Measurements from ENCODE around the gene CTSA. TPM values are rescaled to one million over a fixed set of nuclear protein-coding genes. Genes with fewer than 3 reads are reported as not detected.

The CTSA gene
- total RNA-seq, 1 experiment from 2014 or later: 109 TPM

DNA sequence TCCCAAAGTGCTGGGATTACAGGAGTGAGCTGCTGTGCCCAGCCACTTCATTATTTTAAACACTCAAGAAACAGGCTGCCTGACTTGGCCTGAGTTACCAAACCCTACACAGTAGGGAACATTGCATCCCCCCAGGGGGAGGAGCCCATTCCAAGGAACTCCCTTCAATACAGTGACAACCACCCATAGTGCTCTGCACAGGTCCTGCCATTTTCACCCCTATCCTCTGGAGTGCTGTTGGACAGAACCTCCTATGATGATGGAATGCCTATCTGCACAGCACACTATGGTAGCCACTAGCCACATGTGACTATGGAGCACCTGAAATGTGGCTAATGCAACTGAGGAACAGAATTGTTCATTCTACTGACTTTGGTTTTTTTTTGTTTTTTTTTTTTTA is 45.7 kb upstream of the CTSA start:
- BruUV-seq (replicated peaks): no TSS peak
- Histone ChIP-seq H3K4me3 (replicated peaks in 1 of 2; ENCODE audit: low read depth in 1 of 2, low read length in 2 of 2) (no peak overlapping the region), H3K9me3 (ENCODE audit: control insufficient read depth in 1 of 2, insufficient read depth in 1 of 2, low read depth in 1 of 2, low read length in 2 of 2) (no peaks in the 10 kb centered on the region), H3K9ac (ENCODE audit: low read length) (no peak overlapping the region), H4K20me1 (ENCODE audit: insufficient read depth) (no peaks in the 10 kb centered on the region), H3K27me3 (ENCODE audit: insufficient read depth, low read length) (no peaks in the 10 kb centered on the region), H3K79me2 (ENCODE audit: insufficient read depth, low read length) (no peaks in the 10 kb centered on the region), H3K9me2 (ENCODE audit: insufficient read depth) (no peaks in the 10 kb centered on the region), H3K4me2 (ENCODE audit: low read length) (no peak overlapping the region), H3K4me1 (ENCODE audit: control insufficient read depth in 1 of 2, insufficient read depth in 2 of 2, low read length in 2 of 2) (no peaks in the 10 kb centered on the region), H3K27ac (ENCODE audit: low read depth, low read length) (no peak overlapping the region), H3K36me3 (ENCODE audit: control insufficient read depth in 1 of 2, insufficient read depth in 2 of 2, low read length in 2 of 2) (peaks cover 0 to 2% of the 10 kb centered on the region in 2 experiments; a peak in 2 of 4 replicates), H2AFZ (ENCODE audit: low read depth, low read length, poor library complexity, severe bottlenecking) (no peak overlapping the region)
- ChIA-PET POLR2A (no interaction called here), RAD21 (ENCODE audit: low non-redundant PET in 1 of 2, low total read pairs in 2 of 2, uncharacterized antibody in 2 of 2, unreplicated experiment in 2 of 2) (no interaction called here), CTCF (no interaction called here)
- intact Hi-C loops (cut with micrococcal nuclease): no loop called here
- TF ChIP-seq RAD21 (IDR thresholded peaks at IDR 0.05; ENCODE audit: low read depth) (no peak), ZNF274 (IDR thresholded peaks at IDR 0.05; ENCODE audit: low read depth, low read length) (no peak), FOSL1 (IDR thresholded peaks at IDR 0.05; ENCODE audit: low read depth) (no peak), TCF7L2 (IDR thresholded peaks at IDR 0.05; ENCODE audit: borderline replicate concordance, extremely low read depth, insufficient read depth, insufficient read length) (no peak)
- TF ChIP-seq, protein P1, sequence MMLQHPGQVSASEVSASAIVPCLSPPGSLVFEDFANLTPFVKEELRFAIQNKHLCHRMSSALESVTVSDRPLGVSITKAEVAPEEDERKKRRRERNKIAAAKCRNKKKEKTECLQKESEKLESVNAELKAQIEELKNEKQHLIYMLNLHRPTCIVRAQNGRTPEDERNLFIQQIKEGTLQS (IDR thresholded peaks at IDR 0.05): no peak
- TF ChIP-seq, protein P2, sequence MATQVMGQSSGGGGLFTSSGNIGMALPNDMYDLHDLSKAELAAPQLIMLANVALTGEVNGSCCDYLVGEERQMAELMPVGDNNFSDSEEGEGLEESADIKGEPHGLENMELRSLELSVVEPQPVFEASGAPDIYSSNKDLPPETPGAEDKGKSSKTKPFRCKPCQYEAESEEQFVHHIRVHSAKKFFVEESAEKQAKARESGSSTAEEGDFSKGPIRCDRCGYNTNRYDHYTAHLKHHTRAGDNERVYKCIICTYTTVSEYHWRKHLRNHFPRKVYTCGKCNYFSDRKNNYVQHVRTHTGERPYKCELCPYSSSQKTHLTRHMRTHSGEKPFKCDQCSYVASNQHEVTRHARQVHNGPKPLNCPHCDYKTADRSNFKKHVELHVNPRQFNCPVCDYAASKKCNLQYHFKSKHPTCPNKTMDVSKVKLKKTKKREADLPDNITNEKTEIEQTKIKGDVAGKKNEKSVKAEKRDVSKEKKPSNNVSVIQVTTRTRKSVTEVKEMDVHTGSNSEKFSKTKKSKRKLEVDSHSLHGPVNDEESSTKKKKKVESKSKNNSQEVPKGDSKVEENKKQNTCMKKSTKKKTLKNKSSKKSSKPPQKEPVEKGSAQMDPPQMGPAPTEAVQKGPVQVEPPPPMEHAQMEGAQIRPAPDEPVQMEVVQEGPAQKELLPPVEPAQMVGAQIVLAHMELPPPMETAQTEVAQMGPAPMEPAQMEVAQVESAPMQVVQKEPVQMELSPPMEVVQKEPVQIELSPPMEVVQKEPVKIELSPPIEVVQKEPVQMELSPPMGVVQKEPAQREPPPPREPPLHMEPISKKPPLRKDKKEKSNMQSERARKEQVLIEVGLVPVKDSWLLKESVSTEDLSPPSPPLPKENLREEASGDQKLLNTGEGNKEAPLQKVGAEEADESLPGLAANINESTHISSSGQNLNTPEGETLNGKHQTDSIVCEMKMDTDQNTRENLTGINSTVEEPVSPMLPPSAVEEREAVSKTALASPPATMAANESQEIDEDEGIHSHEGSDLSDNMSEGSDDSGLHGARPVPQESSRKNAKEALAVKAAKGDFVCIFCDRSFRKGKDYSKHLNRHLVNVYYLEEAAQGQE (IDR thresholded peaks at IDR 0.05; ENCODE audit: low read depth): no peak
- DNase-seq (ENCODE audit: low read depth, low spot score) (no peak), ATAC-seq (peak; percentile 34; the same call in 1 of the 2 replicates)
